WTC11 (cell line): ENCODE data around the gene ADAD2. TPM values are rescaled to one million over a fixed set of nuclear protein-coding genes. Genes with fewer than 3 reads are reported as not detected.

ENCODE experiments used
- ATAC-seq: fragments of 200-7000 bp; cut with Tn5 transposase; 2 replicates; pipeline ENCODE4 v1.10.0; 2021; ENCODE audit warnings: mild to moderate bottlenecking, moderate library complexity
- CTCF ChIA-PET: fragments of 300-600 bp; sonication (Branson Sonifier 250); formaldehyde crosslinking; loops from one replicate; lab custom pipeline; 2021; ENCODE audit warnings: antibody characterized with exemption; lab: Charles Lee
- POLR2A ChIA-PET: fragments of 350-600 bp; sonication (Branson Sonifier 250); formaldehyde crosslinking; loops from one replicate; lab custom pipeline; 2021; ENCODE audit warnings: antibody characterized with exemption; lab: Charles Lee
- DNase-seq: peaks from one replicate; pipeline ENCODE4 v3.0.0; 2021; ENCODE audit warnings: low spot score
- H3K27ac Mint-ChIP-seq: 2 replicates; pipeline ENCODE4 v1.8.0; 2021; ENCODE audit warnings: mixed read lengths
- H3K27me3 Mint-ChIP-seq: 2 replicates; pipeline ENCODE4 v1.8.0; 2021; ENCODE audit warnings: low read depth, mild to moderate bottlenecking, moderate library complexity, mixed read lengths
- H3K36me3 Mint-ChIP-seq: 2 replicates; pipeline ENCODE4 v1.8.0; 2021; ENCODE audit warnings: mixed read lengths
- H3K4me1 Mint-ChIP-seq: 2 replicates; pipeline ENCODE4 v1.8.0; 2022; ENCODE audit warnings: mixed read lengths
- H3K4me3 Mint-ChIP-seq: 2 replicates; pipeline ENCODE4 v1.8.0; 2021; ENCODE audit warnings: mild to moderate bottlenecking, moderate library complexity, mixed read lengths
- H3K9me3 Mint-ChIP-seq: 2 replicates; pipeline ENCODE4 v1.8.0; 2021; ENCODE audit warnings: mixed read lengths
- ARID4B ChIP-seq: sonication (generic); formaldehyde crosslinking; IDR thresholded peaks from 2 replicates; pipeline ENCODE4 v1.8.0; 2023; ENCODE audit warnings: missing genetic modification reagents, mild to moderate bottlenecking, borderline replicate concordance
- ATF3 ChIP-seq: sonication (generic); formaldehyde crosslinking; conservative IDR thresholded peaks from 2 replicates; pipeline ENCODE4 v1.8.1; 2022; ENCODE audit warnings: mild to moderate bottlenecking, missing genetic modification reagents
- CREM ChIP-seq: sonication (generic); formaldehyde crosslinking; IDR thresholded peaks from 2 replicates; pipeline ENCODE4 v1.8.1; 2022; ENCODE audit warnings: mild to moderate bottlenecking, missing genetic modification reagents, moderate library complexity
- CTCF ChIP-seq: fragments of 200-600 bp; IDR thresholded peaks from 2 replicates; pipeline ENCODE4 v1.8.0; 2022; ENCODE audit warnings: antibody characterized with exemption
- E2F1 ChIP-seq: sonication (generic); formaldehyde crosslinking; IDR thresholded peaks from 2 replicates; pipeline ENCODE4 v1.8.0; 2022; ENCODE audit warnings: mild to moderate bottlenecking, missing genetic modification reagents
- FOXK1 ChIP-seq: sonication (generic); formaldehyde crosslinking; IDR thresholded peaks from 2 replicates; pipeline ENCODE4 v1.8.0; 2022; ENCODE audit warnings: mild to moderate bottlenecking, moderate library complexity, missing genetic modification reagents
- GABPB1 ChIP-seq: sonication (generic); formaldehyde crosslinking; IDR thresholded peaks from 2 replicates; pipeline ENCODE4 v1.8.1; 2023; ENCODE audit warnings: mild to moderate bottlenecking, missing genetic modification reagents
- HMGA2 ChIP-seq: fragments of 250-450 bp; sonication (Bioruptor Pico); IDR thresholded peaks from 2 replicates; pipeline ENCODE4 v1.4.0; 2021; ENCODE audit warnings: mild to moderate bottlenecking, moderate library complexity
- KAT7 ChIP-seq: sonication (generic); formaldehyde crosslinking; IDR thresholded peaks from 2 replicates; pipeline ENCODE4 v1.8.1; 2023; ENCODE audit warnings: missing genetic modification reagents, mild to moderate bottlenecking, borderline replicate concordance
- MAX ChIP-seq: sonication (generic); formaldehyde crosslinking; IDR thresholded peaks from 2 replicates; pipeline ENCODE4 v1.8.0; 2022; ENCODE audit warnings: mild to moderate bottlenecking, missing genetic modification reagents
- MLX ChIP-seq: sonication (generic); formaldehyde crosslinking; IDR thresholded peaks from 2 replicates; pipeline ENCODE4 v1.8.1; 2023; ENCODE audit warnings: mild to moderate bottlenecking, missing genetic modification reagents, moderate library complexity
- NFYB ChIP-seq: sonication (generic); formaldehyde crosslinking; conservative IDR thresholded peaks from 2 replicates; pipeline ENCODE4 v1.8.0; 2022; ENCODE audit warnings: low read depth, missing genetic modification reagents
- NR3C1 ChIP-seq: sonication (generic); formaldehyde crosslinking; conservative IDR thresholded peaks from 2 replicates; pipeline ENCODE4 v1.8.1; 2023; ENCODE audit warnings: low read depth, mild to moderate bottlenecking, missing genetic modification reagents
- PRRX2 ChIP-seq: fragments of 250-450 bp; sonication (Bioruptor Pico); IDR thresholded peaks from 2 replicates; pipeline ENCODE4 v1.8.0; 2021; ENCODE audit warnings: mild to moderate bottlenecking
- RELA ChIP-seq: sonication (generic); formaldehyde crosslinking; IDR thresholded peaks from 2 replicates; pipeline ENCODE4 v1.8.1; 2022; ENCODE audit warnings: missing genetic modification reagents, mild to moderate bottlenecking, borderline replicate concordance
- SMAD3 ChIP-seq: sonication (generic); formaldehyde crosslinking; IDR thresholded peaks from 2 replicates; pipeline ENCODE4 v1.8.0; 2022; ENCODE audit warnings: missing genetic modification reagents, mild to moderate bottlenecking, borderline replicate concordance
- TCF7 ChIP-seq: sonication (generic); formaldehyde crosslinking; IDR thresholded peaks from 2 replicates; pipeline ENCODE4 v1.8.0; 2022; ENCODE audit warnings: mild to moderate bottlenecking, low read depth, missing genetic modification reagents, moderate library complexity
- TEAD1 ChIP-seq: sonication (generic); formaldehyde crosslinking; IDR thresholded peaks from 2 replicates; pipeline ENCODE4 v1.8.0; 2022; ENCODE audit warnings: mild to moderate bottlenecking, missing genetic modification reagents
- ZNF219 ChIP-seq: sonication (generic); formaldehyde crosslinking; IDR thresholded peaks from 2 replicates; pipeline ENCODE4 v1.8.0; 2023; ENCODE audit warnings: missing genetic modification reagents, mild to moderate bottlenecking, borderline replicate concordance
- ZNF232 ChIP-seq: sonication (generic); formaldehyde crosslinking; IDR thresholded peaks from 2 replicates; pipeline ENCODE4 v1.8.0; 2022; ENCODE audit warnings: mild to moderate bottlenecking, missing genetic modification reagents
- ZNF396 ChIP-seq: fragments of 250-450 bp; sonication (Bioruptor Pico); IDR thresholded peaks from 2 replicates; pipeline ENCODE4 v1.8.0; 2021; ENCODE audit warnings: mild to moderate bottlenecking, moderate library complexity, borderline replicate concordance
- ZNF416 ChIP-seq: fragments of 250-450 bp; sonication (Bioruptor Pico); IDR thresholded peaks from 2 replicates; pipeline ENCODE4 v1.9.0; 2021; ENCODE audit warnings: mild to moderate bottlenecking, inconsistent platforms
- ZNF423 ChIP-seq: fragments of 250-450 bp; sonication (Bioruptor Pico); IDR thresholded peaks from 2 replicates; pipeline ENCODE4 v2.1.2; 2022; ENCODE audit warnings: mild to moderate bottlenecking, moderate library complexity
- ZNF512 ChIP-seq: sonication (generic); formaldehyde crosslinking; IDR thresholded peaks from 2 replicates; pipeline ENCODE4 v1.8.1; 2022; ENCODE audit warnings: missing genetic modification reagents, borderline replicate concordance
- total RNA-seq: library from RNA; stranded (reverse); gene quantifications from 3 replicates; pipeline ENCODE4 v1.2.3, GENCODE V29; 2021

Gene ADAD2
- total RNA-seq, 1 experiment from 2014 or later, result 1.6 TPM

GRCh38 chr16:84184775-84185174, 6.2 kb upstream of the ADAD2 start (continued):
- TF ChIP-seq ARID4B, result no peak
- no peak for TF ChIP-seq E2F1 (CRISPR knock-in tag)
- no peak for TF ChIP-seq ZNF423 (CRISPR knock-in tag)

- ATAC-seq (peak; percentile 78), DNase-seq (peak; percentile 87)
- Mint-ChIP-seq H3K4me3 (peak within 1 kb of the TSS; percentile 91), H3K27ac (peak within 1 kb of the TSS; percentile 60), H3K27me3 (no peaks in the 10 kb centered on the region; the same call in none of the 2 replicates), H3K4me1 (peaks cover 9% of the 10 kb centered on the region; the same call in 1 of the 2 replicates), H3K36me3 (peaks cover 15% of the 10 kb centered on the region; the same call in 1 of the 2 replicates), H3K9me3 (no peaks in the 10 kb centered on the region)
- CTCF ChIA-PET, result interaction anchor here (0.6 to 1.8 kb wide), 74 partner anchors 9 to 485 kb away, joined by 3 to 51 read pairs (median 5); partner anchors contain the start of genes ATP2C2, DNAAF1, HSDL1 and KCNG4
- POLR2A ChIA-PET, result interaction anchor here (0.6 to 1.0 kb wide), 3 partner anchors 30 to 192 kb away, joined by 3 read pairs; no protein-coding TSS in a partner anchor
- 0 out of 2 replicates have a peak, but pooled peaks have one; percentile 13 for TF ChIP-seq TEAD1 (CRISPR knock-in tag)
- TF ChIP-seq SMAD3 (CRISPR knock-in tag), result peak; percentile 21; the same call in 1 of the 2 replicates
- TF ChIP-seq HMGA2 (CRISPR knock-in tag), result no peak
- TF ChIP-seq ZNF232 (CRISPR knock-in tag), result no peak
- TF ChIP-seq PRRX2 (CRISPR knock-in tag), result no peak
- TF ChIP-seq MLX, result no peak
- TF ChIP-seq RELA (CRISPR knock-in tag), result no peak
- TF ChIP-seq TCF7 (CRISPR knock-in tag), result no peak
- no peak for TF ChIP-seq ZNF396 (CRISPR knock-in tag)
- no peak for TF ChIP-seq ZNF219 (CRISPR knock-in tag)
- no peak for TF ChIP-seq ZNF416 (CRISPR knock-in tag)
- TF ChIP-seq KAT7 (CRISPR knock-in tag), result peak; percentile 88; the same call in 1 of the 2 replicates
- TF ChIP-seq FOXK1, result peak; percentile 81
- no peak for TF ChIP-seq E2F1 (CRISPR knock-in tag)
- peak; percentile 77 for TF ChIP-seq MAX
- TF ChIP-seq NR3C1 (CRISPR knock-in tag), result no peak
- 0 out of 2 replicates have a peak, but pooled peaks have one; percentile 24 for TF ChIP-seq CREM
- peak; percentile 82 for TF ChIP-seq GABPB1 (CRISPR knock-in tag)
- TF ChIP-seq ZNF512 (CRISPR knock-in tag), result no peak
- no peak for TF ChIP-seq NFYB (CRISPR knock-in tag)
- TF ChIP-seq CTCF, result peak; percentile 78
- no peak for TF ChIP-seq ATF3 (CRISPR knock-in tag)
Measured at GRCh38 chr16:84186685-84187437, 4.1 kb upstream of the ADAD2 start, which contains the start of gene TAF1C. TAF1C (minus strand) TSS chr16:84187057; CDS start chr16:84184988, 2,069 bp downstream.
